Epidermal melanocyte (primary cell): ENCODE measurements around the gene SORCS2.

Experiments
- DNase-seq: peaks from one replicate; pipeline ENCODE4 v3.0.0; 2011; ENCODE audit warnings: low spot score; ENCODE audit not compliant: insufficient read length

Gene SORCS2

DNA sequence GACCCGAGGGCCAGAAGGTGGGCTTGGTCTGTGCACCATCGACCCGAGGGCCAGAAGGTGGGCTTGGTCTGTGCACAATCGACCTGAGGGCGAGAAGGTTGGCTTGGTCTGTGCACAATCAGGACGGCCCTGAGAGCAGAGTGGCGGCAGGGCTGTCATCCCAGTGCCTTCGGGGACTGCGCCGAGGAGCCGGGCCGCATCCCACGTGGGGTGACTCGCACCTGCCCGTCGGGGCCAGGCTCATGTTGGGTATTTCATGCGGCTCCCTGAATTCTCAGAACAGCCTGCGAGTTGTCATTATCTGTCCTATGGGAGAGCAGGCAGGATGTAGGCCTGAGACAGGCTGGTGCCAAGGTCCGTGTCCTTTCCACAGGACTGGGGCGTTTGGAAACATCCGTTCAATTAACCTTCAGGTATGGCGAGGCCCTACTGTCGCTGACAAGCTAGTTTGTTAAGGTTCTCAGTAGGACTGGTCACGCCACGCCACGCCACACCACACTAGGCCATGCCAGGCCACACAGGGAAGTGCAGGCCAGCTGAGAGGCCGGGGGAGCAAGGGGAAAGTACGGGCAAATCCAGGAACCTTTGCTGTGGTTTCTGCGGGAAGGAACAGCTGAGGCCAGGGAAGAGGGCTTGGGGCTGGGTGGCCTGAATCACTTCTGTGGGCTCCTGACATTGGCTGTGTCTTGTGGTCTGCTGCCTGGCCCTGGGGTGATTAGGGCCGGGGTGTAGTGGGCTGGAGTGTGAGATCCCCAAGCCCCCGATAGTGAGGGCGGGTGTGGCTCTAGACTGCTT is 564.4 kb downstream of the SORCS2 start:
- no peak for DNase-seq

- DNase-seq, result no peak
These were observed 565.4 kb downstream of the SORCS2 start for GRCh38 chr4:7757501-7758471.

DNA sequence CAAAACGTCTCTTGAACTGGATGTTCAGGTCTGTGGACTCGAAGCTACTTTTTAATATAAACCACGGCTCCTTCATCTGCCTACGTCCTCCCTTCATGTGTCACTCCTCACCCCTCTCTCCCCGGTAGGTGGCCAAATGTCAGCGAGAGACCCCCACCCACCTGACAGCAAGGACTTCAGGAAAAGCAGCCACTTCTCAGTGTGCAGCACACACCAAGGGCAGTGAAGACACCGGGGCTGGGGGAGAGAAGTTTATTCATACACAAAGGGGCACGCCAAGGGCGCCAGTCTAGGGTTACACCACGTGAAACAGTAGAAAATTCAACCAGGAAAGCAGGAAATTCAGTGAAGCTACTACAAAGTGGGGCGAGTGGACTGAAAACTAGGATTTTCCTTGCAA is 566.1 kb downstream of the SORCS2 start:
- no peak for DNase-seq

DNA sequence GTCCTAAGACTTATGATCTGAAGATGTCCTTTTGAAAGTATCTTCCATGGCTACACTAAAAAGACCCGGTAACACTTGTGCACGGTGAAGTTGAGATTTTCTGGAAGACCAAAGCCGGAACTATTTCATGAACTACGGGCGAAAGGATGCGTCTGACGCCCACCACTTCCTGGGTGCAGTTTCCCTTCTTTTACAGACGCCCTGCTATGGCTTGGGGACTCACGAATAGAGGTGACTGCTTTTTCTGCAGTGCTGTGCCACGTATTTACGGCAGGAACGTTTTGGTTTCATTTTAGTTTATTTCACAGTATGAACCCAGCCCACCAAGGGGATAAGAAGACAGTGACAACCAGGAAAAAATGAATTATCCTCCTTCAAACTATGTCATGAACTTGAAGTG is 566.9 kb downstream of the SORCS2 start:
- DNase-seq, result no peak

GRCh38 chr4:7759635-7760034 is 567.3 kb downstream of the SORCS2 start:
- no peak for DNase-seq

DNA sequence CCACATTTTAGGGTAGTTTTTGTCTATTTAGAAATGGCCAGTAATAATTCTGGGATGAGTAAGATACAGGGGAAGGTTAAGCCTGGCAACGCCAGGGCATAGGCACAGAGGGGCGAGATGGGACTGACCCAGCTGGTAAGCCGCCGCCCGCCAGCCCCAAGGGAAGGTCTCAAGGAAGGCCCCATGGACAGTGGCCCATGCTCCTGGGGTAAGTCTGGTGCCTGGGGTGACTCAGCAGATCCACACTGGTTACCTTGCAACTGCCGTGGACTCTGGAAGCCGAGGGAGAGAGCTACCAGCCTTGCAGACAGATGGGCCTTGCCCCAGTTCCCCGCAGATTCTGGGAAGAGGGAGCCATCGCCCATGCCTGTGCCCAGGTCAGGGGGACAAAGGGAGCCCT is 567.9 kb downstream of the SORCS2 start:
- no peak for DNase-seq

DNA sequence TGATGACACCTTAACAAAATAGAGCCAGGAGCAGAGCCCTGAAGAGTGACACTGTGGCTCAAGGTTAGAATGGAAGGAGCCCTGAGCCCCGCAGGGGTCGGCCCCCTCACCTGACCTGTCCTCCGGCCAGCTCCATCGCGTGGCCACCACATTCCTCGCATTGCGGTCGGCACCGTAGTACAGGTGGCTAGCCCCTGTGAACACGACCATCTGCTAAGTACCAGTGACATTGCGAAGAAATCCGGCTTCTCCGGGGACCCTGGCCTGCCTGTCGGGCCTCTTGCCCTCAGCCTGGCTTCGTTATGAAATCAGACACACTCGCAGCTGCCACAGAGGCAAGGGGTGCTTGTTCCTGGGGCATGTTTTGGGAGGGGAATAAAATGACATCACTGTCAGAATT is 568.4 kb downstream of the SORCS2 start:
- DNase-seq, result no peak

- no peak for DNase-seq
These were observed 569.0 kb downstream of the SORCS2 start for GRCh38 chr4:7761312-7761711.

GRCh38 chr4:7761720-7762119 is 569.4 kb downstream of the SORCS2 start:
- peak; percentile 35 for DNase-seq

DNA sequence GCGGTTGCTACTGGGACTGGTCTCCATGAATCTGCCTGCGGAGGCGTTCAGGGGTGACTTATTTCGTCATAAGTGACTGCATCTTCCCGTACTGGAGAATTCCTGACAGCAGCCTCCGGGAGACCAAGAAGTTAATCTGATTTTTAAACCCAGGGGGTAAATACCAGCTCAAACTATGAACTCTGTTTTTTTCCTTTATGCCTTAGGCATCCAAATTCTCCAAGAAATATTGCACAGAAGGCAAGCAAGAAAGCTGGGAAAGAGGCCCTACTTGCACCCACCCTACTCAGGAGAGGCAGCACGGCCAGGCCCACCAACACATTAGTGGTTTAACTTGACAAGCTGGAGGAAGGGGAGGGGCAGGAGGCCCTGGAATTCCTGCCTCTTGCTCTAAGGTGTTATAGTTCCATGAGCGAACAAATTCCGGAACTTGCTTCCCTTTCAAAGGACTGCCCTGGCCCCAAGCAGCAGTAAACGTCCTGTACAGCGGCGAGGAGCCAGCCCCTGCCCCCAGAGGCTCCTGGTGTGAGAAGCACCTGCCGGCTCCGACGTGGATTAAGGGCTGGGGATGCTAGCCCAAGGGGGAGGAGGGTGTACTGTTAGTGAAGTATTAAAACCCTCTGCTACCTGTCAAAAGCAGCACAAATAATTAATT is 570.2 kb downstream of the SORCS2 start:
- DNase-seq, result no peak

DNA sequence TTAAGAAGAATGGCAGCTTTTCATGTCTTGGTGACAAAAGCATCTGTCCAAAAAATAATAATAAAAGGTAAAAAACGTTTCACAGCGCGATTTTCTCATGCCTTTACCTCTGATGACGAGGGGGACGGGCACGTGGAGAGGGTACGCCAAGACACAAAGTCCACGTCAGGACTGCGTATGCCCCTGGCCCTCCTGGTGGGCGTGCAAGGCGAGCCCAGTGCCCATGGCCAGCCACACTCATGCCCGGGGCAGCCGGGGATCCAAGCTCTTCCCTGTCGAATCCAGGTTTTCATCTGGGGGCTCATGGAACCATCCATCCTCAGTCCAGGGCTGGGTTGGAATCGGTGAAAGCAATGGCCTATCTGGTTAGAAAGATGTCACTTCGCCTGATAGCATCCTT is 570.8 kb downstream of the SORCS2 start:
- no peak for DNase-seq

DNA sequence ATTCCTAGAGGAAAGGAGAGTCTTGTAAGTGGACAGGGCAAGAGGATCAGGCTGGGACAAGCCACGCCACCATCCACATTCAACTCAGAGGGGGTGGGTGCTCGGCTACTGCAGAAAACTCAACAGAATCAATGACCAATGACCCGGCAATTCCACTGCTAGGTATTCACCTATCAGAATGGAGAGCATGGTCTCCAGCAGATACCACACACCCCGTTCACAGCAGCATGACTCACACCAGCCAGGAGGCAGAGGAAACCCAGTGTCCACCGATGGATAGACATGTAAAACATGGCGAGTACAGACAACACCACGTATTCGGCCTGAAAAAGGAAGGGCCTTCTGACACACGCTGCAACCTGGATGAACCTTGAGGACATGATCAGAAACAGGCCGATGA is 571.5 kb downstream of the SORCS2 start:
- no peak for DNase-seq

DNA sequence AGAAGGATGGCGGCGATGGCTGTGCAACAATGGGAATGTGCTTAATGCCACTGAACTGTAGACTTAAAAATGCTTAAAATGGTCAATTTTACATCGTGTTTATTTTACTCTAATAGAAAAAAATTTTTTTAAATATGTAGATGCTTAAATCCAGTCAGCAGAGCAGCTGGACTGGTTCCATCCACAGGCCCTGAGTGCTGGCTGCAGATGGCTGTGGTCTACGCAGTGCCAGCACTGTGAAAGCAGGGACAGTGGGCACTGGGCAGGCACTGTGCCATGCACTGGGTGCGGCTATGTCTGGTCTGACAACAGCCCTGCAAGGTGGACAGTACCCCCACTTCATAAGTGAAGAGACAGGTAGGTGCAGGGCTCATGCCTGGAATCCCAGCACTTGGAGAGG is 572.1 kb downstream of the SORCS2 start:
- no peak for DNase-seq

GRCh38 chr4:7765666-7766065 is 573.3 kb downstream of the SORCS2 start:
- no peak for DNase-seq

DNA sequence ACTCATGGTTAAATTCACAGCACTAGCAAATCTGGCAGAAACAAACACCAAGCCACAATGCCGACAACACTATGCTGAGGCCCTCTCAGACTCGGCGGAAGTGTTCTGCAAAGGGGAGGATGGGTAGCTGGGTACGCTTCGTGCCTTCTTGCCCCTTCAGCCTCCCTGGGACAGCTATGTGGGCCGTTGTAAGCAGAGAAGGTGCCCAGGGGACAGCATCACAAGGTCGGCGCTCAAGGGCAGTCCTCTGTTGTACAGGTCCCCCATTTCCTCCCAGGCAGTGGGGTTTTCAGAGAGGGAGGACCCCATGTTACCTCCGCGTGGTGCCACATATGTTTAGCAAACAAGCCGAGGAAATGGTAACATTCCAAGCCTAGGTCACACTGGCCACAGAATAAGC is 573.7 kb downstream of the SORCS2 start:
- no peak for DNase-seq

DNA sequence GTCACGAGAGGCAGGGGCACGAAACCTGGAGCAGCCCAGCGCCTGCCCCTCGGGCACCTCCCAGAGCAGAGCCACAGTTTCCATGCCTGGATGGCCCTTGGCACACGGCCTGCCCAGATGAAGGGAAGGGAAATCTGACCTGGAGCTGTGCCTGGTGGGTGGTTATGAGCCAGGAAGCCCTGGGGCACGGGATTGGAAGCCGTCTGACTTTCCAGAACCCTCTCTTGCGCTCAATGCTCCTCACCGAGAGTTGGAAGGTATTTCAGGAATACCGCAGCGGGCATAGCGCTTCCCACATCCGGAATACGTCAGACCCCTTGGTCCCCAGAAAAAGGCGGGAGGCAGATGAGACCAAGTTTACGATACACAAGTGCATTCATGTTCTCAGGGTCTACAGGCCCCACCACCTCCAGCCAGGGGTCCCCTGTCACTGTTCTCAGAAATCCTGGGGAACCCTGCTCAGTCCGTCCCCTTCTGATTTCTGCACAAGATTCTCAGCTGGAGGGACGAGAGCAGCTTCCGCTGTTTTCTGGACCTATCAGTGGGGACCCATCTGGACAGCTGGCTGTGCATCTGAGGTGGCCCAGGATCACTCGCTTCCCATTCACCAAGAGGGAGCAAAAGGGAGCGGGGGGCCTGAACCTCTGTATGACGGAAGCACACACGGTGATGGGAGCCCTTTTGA is 574.5 kb downstream of the SORCS2 start:
- no peak for DNase-seq

GRCh38 chr4:7767526-7767925 is 575.2 kb downstream of the SORCS2 start:
- DNase-seq, result no peak

DNA sequence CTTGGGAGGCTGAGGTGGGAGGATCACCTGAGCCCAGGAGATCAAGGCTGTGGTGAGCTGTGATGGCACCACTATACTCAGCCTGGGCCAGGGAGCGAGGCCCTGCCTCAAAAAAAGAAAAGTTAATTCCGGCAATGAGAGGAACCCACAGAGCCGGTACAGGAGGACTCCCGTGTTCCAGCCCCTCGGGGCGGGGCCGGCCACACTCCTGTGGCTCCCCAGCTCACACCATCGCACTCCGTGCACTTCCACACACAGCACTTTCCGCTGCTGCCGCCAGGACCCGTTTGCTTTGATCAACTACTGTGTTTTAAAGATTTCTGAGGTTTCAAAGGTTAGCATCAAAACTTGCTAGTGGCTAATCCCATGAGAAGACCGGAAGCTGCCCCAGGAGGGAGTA is 575.6 kb downstream of the SORCS2 start:
- no peak for DNase-seq

DNA sequence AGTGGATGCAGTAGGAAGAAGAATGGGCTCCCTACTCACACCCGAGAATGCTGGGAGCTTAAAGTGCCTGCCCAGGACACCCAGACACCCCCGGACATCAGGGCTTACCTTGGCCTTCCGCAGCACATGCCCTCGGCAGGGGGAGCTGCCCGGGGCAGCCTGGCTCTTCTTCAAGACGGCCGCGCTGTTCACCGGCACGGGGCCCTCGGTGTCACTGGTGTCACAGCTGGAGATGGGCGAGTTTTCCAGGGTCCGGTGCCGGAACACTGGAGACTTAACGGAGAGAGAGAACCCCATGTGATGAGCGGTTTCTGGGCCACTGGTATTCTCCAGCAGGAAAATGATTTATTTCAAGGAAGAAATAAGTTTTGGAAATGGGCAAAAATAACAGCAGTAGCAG is 576.4 kb downstream of the SORCS2 start:
- no peak for DNase-seq

GRCh38 chr4:7769396-7770223 is 577.3 kb downstream of the SORCS2 start:
- DNase-seq, result no peak
